NCI-H2107 (cell line): ENCODE data around the gene ACACA.
"Not testable (repeated sequence)": the region's sequence is repeated elsewhere in the genome, so short reads cannot be mapped to it uniquely, and the experiment has no call there.

Experiments
- DNase-seq: peaks from one replicate; lab custom pipeline; 2025; lab: John Stamatoyannopoulos, UW

ACACA gene

GRCh38 chr17:37098152-37098551 is 308.5 kb downstream of the ACACA start:
- DNase-seq: no peak

- DNase-seq: no peak
These were observed 309.5 kb downstream of the ACACA start for GRCh38 chr17:37097154-37097553.

GRCh38 chr17:37096071-37096470 is 310.6 kb downstream of the ACACA start:
- DNase-seq: no peak

GRCh38 chr17:37094391-37094790 is 312.2 kb downstream of the ACACA start:
- no peak for DNase-seq

- no peak for DNase-seq
These were observed 313.9 kb downstream of the ACACA start for GRCh38 chr17:37092701-37093100.

GRCh38 chr17:37092071-37092470 is 314.6 kb downstream of the ACACA start:
- no peak for DNase-seq

GRCh38 chr17:37090941-37091340 is 315.7 kb downstream of the ACACA start:
- no peak for DNase-seq

GRCh38 chr17:37089956-37090355 is 316.7 kb downstream of the ACACA start:
- DNase-seq: no peak

- no peak for DNase-seq
These were observed 317.7 kb downstream of the ACACA start for GRCh38 chr17:37088913-37089312.

GRCh38 chr17:37088459-37088858 is 318.2 kb downstream of the ACACA start:
- DNase-seq: no peak

GRCh38 chr17:37087683-37088082 is 319.0 kb downstream of the ACACA start:
- DNase-seq: no peak

GRCh38 chr17:37086948-37087347 is 319.7 kb downstream of the ACACA start:
- DNase-seq: no peak

GRCh38 chr17:37086334-37086733 is 320.3 kb downstream of the ACACA start:
- DNase-seq: no peak

GRCh38 chr17:37084372-37084771 is 322.3 kb downstream of the ACACA start:
- DNase-seq: no peak

GRCh38 chr17:37083456-37083855 is 323.2 kb downstream of the ACACA start:
- no peak for DNase-seq

- no peak for DNase-seq
These were observed 323.7 kb downstream of the ACACA start for GRCh38 chr17:37082985-37083384.

GRCh38 chr17:37082311-37082860 is 324.2 kb downstream of the ACACA start:
- DNase-seq: no peak

GRCh38 chr17:37081287-37081686 is 325.3 kb downstream of the ACACA start:
- no peak for DNase-seq

GRCh38 chr17:37079735-37080134 is 326.9 kb downstream of the ACACA start:
- no peak for DNase-seq

- DNase-seq: no peak
These were observed 327.4 kb downstream of the ACACA start for GRCh38 chr17:37079065-37079708.

- DNase-seq: not testable (repeated sequence)
These were observed 333.2 kb downstream of the ACACA start for GRCh38 chr17:37073464-37073863.

- DNase-seq: no peak
These were observed 337.5 kb downstream of the ACACA start for GRCh38 chr17:37069087-37069486.

- DNase-seq: no peak
These were observed 338.4 kb downstream of the ACACA start for GRCh38 chr17:37068266-37068665.

- no peak for DNase-seq
These were observed 339.0 kb downstream of the ACACA start for GRCh38 chr17:37067555-37068111.
